ENCODE measurements around the gene VRK1. TPM values are rescaled to one million over a fixed set of nuclear protein-coding genes. Genes with fewer than 3 reads are reported as not detected.

VRK1 gene
- total and polyA plus RNA-seq, 2 of the 4 experiments (the other 2 are of a cell fraction) = 14.2 to 19.9 TPM

DNA sequence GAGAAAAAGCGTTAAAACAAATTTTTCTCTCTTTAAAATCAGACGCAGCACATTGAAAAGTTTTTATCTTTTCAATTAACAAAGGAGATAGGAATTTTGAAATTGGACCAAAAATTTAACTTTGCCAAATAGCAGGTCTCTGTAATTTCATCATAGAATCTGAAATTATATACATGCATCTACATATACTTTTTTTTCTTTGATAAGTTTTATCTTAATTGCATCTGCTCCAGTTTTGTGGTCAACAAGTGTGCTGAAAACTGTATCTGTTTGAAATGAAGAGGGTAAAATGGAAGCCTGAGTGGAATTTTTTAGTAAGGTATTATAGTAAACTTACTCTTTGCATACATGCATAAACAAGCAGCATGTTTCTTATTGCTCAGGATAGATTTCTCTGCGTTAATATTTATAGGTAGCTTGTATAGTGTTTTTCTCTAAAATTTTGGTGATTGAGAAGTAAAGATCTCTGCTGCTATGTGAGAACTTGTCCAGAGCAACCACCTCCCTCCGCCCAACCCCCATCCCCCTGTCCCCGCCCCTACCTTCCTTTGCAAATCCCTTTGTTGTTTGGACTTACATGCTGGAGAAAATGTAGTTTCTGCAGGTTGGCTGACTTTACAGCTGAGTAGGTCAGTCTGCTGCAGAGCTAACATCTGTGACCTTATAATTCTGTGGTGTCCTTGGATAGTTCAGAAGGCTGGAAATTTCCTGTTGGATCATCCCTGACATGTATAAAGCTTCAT, 64.6 kb downstream of the VRK1 start:
- no peak overlapping the region for H3K4me3 ChIP-seq (ENCODE audit: insufficient read depth, low read depth, low read length)
- H2AK5ac ChIP-seq (ENCODE audit: low read depth, low read length) = no peak overlapping the region
- ATAC-seq (ENCODE audit: low read depth) = no peak
- in situ Hi-C loops (cut with MboI; ENCODE audit: low sequenced_read_pairs) = no loop called here
- H3K4me1 ChIP-seq (ENCODE audit: control insufficient read depth, insufficient read depth, low read length) = no peaks in the 10 kb centered on the region
- ChIA-PET CTCF (interaction anchor here (0.6 to 1.1 kb wide), 3 partner anchors 9 to 37 kb away, joined by 3 to 5 read pairs (median 3); no protein-coding TSS in a partner anchor), POLR2A (ENCODE audit: unreplicated experiment) (interaction anchor here (0.7 kb wide), 1 partner anchor 252 kb away, joined by 3 read pairs; no protein-coding TSS in a partner anchor)
- H3K9me3 ChIP-seq (ENCODE audit: control insufficient read depth, insufficient read depth, low read length) = no peaks in the 10 kb centered on the region
- no peak overlapping the region for H2AK9ac ChIP-seq (replicated peaks; ENCODE audit: low read depth, low read length, poor library complexity)
- no peak overlapping the region for H4K8ac ChIP-seq (ENCODE audit: low read depth in 2 of 2, low read length in 2 of 2)
- H3K23ac ChIP-seq (ENCODE audit: low read depth, low read length) = no peak overlapping the region
- intact Hi-C loops (cut with micrococcal nuclease) = no loop called here
- H3K4me2 ChIP-seq (ENCODE audit: low read depth, low read length) = no peak overlapping the region
- no peaks in the 10 kb centered on the region for H3K27me3 ChIP-seq (ENCODE audit: control insufficient read depth, insufficient read depth, low read length)
- H3K4ac ChIP-seq (ENCODE audit: low read depth, low read length) = no peak overlapping the region
- H2AFZ ChIP-seq (replicated peaks; ENCODE audit: low read length, poor library complexity) = no peak overlapping the region
- DNase-seq = no peak
- no peaks in the 10 kb centered on the region for H4K20me1 ChIP-seq (ENCODE audit: insufficient read depth, low read length)
- no peak overlapping the region for H2BK120ac ChIP-seq (ENCODE audit: low read depth, low read length)
- H2BK15ac ChIP-seq (ENCODE audit: low read depth, low read length) = no peak overlapping the region
- H2BK20ac ChIP-seq (ENCODE audit: low read depth, low read length) = no peak overlapping the region
- H3K56ac ChIP-seq (ENCODE audit: extremely low read depth, insufficient read depth, low read length) = no peak overlapping the region
- H3K9ac ChIP-seq (ENCODE audit: low read depth, low read length) = no peak overlapping the region
- no peaks in the 10 kb centered on the region for H3K79me1 ChIP-seq (ENCODE audit: low read depth in 1 of 2, low read length in 2 of 2)
- no CpG with 5 or more reads among the region's 5 CpGs for WGBS, 2 experiments (ENCODE audit: extremely low coverage in 2 of 2, insufficient read length in 1 of 2)
- dilution Hi-C loops (cut with HindIII; ENCODE audit: low sequenced_read_pairs, unreplicated experiment) = no loop called here
- no peak overlapping the region for H4K91ac ChIP-seq (ENCODE audit: insufficient read depth, low read depth, low read length)
- no peak overlapping the region for H3K27ac ChIP-seq (ENCODE audit: insufficient read depth, low read length)
- no peaks in the 10 kb centered on the region for H3K36me3 ChIP-seq (ENCODE audit: control insufficient read depth, insufficient read depth, low read length)
- no peaks in the 10 kb centered on the region for H3K9me1 ChIP-seq (ENCODE audit: insufficient read depth, low read length)
- TF ChIP-seq RAD21 (IDR thresholded peaks at IDR 0.05; ENCODE audit: low read length) = no peak
- H3K18ac ChIP-seq (ENCODE audit: low read depth, low read length) = no peak overlapping the region
- no peak overlapping the region for H3K14ac ChIP-seq (replicated peaks; ENCODE audit: low read depth, low read length)
- no peak overlapping the region for H2BK5ac ChIP-seq (ENCODE audit: low read depth, low read length, poor library complexity, severe bottlenecking)
- no TSS peak for BruUV-seq (replicated peaks)
- H4K5ac ChIP-seq (ENCODE audit: low read depth, low read length) = no peak overlapping the region
